ENCODE data around the gene SOS1.

The SOS1 gene

GRCh38 chr2:38959938-38960608, 160.8 kb downstream of the SOS1 start:
- TF ChIP-seq POLR2AphosphoS5 (IDR thresholded peaks at IDR 0.05; ENCODE audit: low read depth, low read length) (no peak), REST (IDR thresholded peaks at IDR 0.05; ENCODE audit: insufficient read depth in 1 of 2, low read depth in 2 of 2, low read length in 2 of 2) (no peak)

GRCh38 chr2:38959466-38959865, 161.4 kb downstream of the SOS1 start:
- no peak for TF ChIP-seq REST (IDR thresholded peaks at IDR 0.05; ENCODE audit: insufficient read depth in 1 of 2, low read depth in 2 of 2, low read length in 2 of 2)
- TF ChIP-seq TAF1 (IDR thresholded peaks at IDR 0.05; ENCODE audit: borderline replicate concordance, insufficient read depth, low read length) = no peak
- no peak for TF ChIP-seq POLR2AphosphoS5 (IDR thresholded peaks at IDR 0.05; ENCODE audit: low read depth, low read length)
- TF ChIP-seq FOXP2 (optimal IDR thresholded peaks at IDR 0.05; ENCODE audit: borderline replicate concordance, extremely low read depth, extremely low read length, insufficient read depth) = no peak
- no peak for TF ChIP-seq SIN3A (IDR thresholded peaks at IDR 0.05; ENCODE audit: borderline replicate concordance, insufficient read depth, low read length)

- no peak for TF ChIP-seq FOXP2 (optimal IDR thresholded peaks at IDR 0.05; ENCODE audit: borderline replicate concordance, extremely low read depth, extremely low read length, insufficient read depth)
- no peak for TF ChIP-seq REST (IDR thresholded peaks at IDR 0.05; ENCODE audit: insufficient read depth in 1 of 2, low read depth in 2 of 2, low read length in 2 of 2)
- no peak for TF ChIP-seq POLR2AphosphoS5 (IDR thresholded peaks at IDR 0.05; ENCODE audit: low read depth, low read length)
- TF ChIP-seq TAF1 (IDR thresholded peaks at IDR 0.05; ENCODE audit: borderline replicate concordance, insufficient read depth, low read length) = no peak
- no peak for TF ChIP-seq SIN3A (IDR thresholded peaks at IDR 0.05; ENCODE audit: borderline replicate concordance, insufficient read depth, low read length)
Measured at GRCh38 chr2:38957972-38958371, 162.9 kb downstream of the SOS1 start.

GRCh38 chr2:38951766-38952165, 169.1 kb downstream of the SOS1 start:
- TF ChIP-seq POLR2AphosphoS5 (IDR thresholded peaks at IDR 0.05; ENCODE audit: low read depth, low read length) (no peak), REST (IDR thresholded peaks at IDR 0.05; ENCODE audit: insufficient read depth in 1 of 2, low read depth in 2 of 2, low read length in 2 of 2) (no peak), TAF1 (IDR thresholded peaks at IDR 0.05; ENCODE audit: borderline replicate concordance, insufficient read depth, low read length) (no peak), FOXP2 (optimal IDR thresholded peaks at IDR 0.05; ENCODE audit: borderline replicate concordance, extremely low read depth, extremely low read length, insufficient read depth) (no peak), SIN3A (IDR thresholded peaks at IDR 0.05; ENCODE audit: borderline replicate concordance, insufficient read depth, low read length) (no peak)

- TF ChIP-seq TAF1 (IDR thresholded peaks at IDR 0.05; ENCODE audit: borderline replicate concordance, insufficient read depth, low read length) (no peak), REST (IDR thresholded peaks at IDR 0.05; ENCODE audit: insufficient read depth in 1 of 2, low read depth in 2 of 2, low read length in 2 of 2) (no peak), POLR2AphosphoS5 (IDR thresholded peaks at IDR 0.05; ENCODE audit: low read depth, low read length) (no peak), SIN3A (IDR thresholded peaks at IDR 0.05; ENCODE audit: borderline replicate concordance, insufficient read depth, low read length) (no peak), FOXP2 (optimal IDR thresholded peaks at IDR 0.05; ENCODE audit: borderline replicate concordance, extremely low read depth, extremely low read length, insufficient read depth) (no peak)
Measured at GRCh38 chr2:38948995-38949394, 171.9 kb downstream of the SOS1 start.
